NOMO-1 (cell line): ENCODE data around the gene C20orf202.

Experiments used
- DNase-seq, 2 experiments: peaks; one replicate each; lab custom pipeline; 2025; ENCODE audit not compliant: unreplicated experiment in 2 of 2; lab: John Stamatoyannopoulos, UW

Gene C20orf202

DNA sequence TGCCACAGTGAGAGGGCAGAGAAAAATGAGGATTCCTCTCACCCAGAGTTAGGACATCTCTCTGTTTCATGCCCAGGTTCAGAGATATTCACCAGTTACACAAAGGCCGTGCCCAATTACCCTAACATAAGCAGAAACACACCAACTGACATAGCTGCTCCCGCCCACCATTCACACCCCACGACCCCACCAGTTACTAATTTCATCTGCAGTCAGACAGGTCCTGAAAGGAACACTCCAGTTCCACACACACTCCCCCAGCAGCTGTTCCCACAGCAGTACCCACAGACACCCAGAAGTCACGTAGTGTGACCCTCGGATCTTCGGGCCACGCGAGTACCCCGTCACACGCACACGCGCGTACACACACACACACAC, 19.0 kb upstream of the C20orf202 start:
- DNase-seq, result no peak

DNA sequence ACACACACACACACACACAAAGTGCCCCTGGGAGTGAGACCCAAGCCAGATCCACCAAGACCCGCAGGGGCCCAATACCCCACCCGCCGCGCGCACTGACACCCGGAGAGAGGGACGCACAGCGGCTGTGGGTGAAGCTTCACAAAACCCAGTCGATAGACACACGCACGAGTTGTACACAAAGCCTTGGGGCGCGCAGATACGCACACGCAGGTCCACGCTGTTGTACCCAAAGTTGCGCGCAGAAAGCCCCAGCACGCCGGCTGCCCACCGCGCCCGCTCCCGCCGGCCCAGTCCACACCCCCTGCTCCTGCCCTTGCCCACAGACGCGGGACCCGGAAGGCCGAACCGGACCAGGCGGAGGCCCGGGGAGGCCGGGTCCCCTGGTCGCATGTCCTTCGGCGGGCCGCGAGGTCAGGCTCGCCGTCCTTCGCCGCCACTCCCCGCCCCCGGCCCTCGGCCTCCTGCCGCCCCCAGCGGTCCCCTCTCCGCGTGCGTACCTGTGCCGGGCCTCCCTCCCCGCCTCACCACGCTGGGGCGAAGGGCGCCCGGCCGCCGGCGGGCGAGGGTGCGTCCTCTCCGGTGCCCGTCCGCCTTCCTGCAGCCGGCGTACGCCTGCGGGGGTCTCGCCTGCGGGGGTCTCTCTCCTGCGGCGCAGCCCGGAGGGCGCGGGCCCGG, 18.5 kb upstream of the C20orf202 start, which contains the start of gene TMEM74B:
TMEM74B (minus strand) TSS at position 344 of the 678 bp plus-strand sequence. CDS start 1,180 bp downstream, outside the sequence.
- DNase-seq, result no peak

DNA sequence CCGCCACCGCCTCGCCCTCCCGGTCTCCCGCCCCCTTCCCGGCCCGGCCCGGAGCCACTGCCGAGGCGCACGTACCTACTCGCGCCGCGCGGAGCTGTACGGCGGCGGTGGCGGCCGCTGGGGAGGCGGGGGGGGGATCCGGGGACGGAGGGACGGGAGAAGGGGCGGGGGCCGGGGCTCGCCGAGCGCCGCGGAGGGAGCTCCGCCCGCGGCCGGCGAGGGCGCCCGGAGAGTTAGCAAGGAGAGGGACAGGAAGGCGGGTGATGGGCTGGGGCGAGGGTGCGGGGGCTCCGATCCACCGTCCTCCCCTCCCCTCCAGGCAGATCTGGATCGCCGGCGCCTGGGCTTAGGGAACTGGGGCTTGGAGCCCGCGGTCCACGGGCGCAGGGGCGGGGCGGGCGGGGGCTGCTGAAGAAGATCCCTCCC, 17.9 kb upstream of the C20orf202 start:
- no peak for DNase-seq

DNA sequence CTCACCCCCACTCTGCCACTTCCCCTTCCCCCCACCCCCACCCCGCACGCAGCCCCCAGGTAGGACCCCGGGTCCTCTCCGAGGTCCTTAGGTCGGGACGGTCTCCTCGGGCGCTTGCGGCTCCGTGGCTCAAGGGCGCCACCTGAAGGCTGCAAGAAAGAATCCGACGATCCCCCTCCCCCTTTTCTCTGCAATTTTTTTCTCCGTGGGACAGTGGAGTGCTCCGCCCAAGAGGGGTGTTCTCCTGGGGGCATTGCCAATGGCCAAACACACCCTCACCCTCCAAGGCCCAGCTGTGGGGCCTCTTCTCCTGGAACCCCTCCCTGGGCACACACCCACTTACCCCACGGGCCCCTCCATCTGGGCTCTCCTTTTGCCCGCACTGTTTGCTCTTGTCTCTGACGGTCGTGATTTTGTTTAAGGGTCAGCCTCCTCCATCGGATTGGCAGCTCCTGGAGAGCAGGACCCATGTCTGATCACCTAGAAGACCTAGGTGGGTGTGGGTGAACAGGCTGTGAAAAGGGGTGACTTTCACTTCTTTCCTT, 17.4 kb upstream of the C20orf202 start:
- peak; percentile 36 to 40 for DNase-seq

DNA sequence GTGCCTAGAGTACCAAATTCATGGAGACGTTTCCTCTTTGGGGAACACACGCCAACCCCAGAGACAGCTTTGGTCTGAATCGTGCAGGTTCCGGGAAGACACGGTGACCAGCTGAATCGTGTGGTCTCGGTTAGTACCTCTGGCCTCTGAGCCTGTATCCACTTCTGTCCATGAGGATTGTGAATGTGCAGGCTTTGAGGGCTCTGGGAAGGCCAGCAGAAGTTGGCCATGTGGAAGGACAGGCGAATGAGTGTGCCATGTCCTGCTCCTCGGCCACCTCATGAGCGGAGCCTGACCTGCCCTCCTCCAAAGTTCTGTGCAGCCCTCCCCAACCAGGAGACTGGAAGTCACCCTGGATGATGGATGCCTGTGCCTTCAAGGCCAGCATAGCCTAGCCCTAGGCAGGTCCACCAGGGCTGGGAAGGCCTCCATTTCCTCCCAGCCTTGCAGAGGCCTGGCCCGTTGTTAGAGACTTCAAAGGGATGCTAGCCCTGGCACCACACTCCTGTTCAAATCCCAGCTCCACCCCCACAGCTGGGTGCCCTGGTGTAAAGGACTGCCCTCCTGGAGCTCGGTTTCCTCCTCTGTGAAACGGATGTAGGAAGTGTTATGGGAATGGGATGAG, 16.8 kb upstream of the C20orf202 start:
- no peak for DNase-seq

DNA sequence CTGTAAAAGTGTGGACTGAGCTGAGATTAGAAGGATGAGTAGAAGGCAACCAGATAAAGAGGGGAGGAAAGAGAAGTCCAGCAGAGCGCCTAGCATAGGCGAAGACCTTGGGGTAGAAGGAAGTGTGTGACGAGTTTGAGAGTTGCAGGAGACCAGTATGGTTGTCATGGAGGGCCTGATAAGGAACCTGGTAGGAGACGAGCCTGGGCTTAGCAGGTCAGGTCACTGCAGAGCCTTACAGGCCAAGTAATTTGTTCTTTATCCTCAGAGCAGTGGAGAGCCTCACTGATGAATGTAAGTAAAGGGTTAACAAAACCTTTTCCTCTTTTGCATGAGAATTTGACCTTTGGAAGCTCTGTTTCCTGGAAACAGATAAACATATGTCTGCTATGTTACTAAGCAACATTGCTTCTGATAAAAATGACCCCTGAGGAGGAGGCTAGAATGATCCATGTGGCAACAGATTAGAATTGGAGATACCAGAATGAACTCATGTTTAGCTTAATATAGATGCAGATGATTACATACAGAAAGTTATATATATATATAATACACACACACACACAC, 15.6 kb upstream of the C20orf202 start:
- no peak for DNase-seq

DNA sequence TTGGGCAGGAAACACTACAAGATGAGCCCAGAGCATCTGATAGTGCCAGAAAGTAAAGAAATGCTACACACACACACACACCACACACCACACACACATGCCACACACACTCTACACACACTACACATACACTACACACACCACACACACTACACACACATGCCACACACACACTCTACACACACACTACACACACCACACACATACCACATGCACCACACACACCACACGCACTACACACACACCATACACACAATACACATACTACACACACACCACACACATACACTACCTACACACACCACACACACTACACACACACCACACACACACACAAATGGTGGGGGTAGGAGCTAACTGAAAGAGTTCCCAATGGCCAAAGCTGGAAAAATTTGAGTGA, 14.9 kb upstream of the C20orf202 start:
- no peak for DNase-seq

DNA sequence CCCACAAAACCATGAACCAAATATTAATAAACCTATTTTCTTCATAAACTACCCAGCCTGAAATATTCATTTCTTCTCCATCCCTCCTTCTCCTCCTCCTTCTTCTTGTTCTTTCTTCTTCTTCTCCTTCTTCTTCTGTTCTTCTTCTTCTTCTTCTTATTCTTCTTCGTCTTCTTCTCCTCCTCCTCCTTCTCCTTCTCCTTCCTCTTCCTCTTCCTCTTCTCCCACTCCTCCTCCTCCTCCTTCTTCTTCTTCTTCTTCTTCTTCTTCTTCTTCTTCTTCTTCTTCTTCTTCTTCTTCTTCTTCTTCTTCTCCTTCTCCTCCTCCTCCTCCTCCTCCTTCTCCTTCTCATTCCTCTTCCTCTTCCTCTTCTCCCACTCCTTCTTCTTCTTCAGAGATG, 13.4 kb upstream of the C20orf202 start:
- DNase-seq, result no peak

DNA sequence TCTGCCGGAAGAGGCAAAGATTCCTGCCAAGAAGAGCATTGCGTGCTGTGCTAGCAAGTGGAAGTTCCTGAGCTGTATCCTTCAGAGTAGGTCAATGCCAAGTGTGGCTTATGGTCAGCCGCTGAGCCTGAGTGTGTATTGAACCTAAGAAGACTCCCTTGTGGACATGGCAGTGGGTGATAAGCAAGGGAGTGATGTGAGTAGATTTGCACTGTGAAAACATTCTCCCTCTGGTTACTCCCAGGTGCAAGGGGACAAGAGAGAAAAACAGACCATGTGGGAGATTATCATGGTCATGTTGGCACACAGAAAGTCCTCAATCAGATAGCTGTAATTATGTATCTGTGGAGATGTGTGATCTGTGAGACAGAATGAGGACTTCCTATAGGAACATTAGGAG, 12.4 kb upstream of the C20orf202 start:
- DNase-seq, result no peak

DNA sequence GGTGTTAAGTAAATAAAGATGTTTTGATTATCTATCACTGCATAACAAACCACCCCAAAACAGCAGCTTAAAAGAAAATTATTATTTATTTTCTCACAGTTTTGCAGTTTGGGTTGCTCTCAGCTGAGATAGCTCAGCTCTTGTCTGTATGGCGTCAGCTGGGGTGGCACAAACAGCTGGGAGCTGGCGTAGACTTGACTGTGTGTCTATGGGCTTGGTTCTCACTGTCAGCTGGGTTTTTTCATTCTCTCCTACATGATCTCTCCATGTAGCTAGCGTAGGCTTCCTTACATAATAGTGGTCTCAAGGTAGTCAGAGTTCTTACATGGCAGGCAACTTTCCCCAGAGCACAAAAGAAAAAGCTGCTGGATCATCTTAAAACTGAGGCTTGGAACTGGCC, 12.0 kb upstream of the C20orf202 start:
- no peak for DNase-seq

DNA sequence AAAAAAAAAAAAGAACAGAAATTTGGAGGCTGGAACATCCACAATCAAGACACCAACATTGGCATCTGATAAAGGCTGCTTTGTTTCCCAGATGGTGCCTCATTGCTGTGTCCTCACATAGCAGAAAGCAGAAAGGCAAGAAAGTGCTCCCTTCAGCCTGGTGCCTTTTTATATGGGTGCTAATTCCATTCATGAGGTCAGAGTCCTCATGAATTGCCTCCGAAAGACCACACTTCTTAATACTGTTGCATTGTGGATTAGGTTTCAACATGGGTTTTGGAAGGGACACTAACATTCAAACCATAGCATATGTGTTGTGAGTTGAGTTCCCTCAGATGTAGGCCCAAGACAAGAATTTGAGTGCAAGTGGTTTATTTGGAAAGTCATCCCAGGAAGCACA, 8.0 kb upstream of the C20orf202 start:
- DNase-seq, result no peak

DNA sequence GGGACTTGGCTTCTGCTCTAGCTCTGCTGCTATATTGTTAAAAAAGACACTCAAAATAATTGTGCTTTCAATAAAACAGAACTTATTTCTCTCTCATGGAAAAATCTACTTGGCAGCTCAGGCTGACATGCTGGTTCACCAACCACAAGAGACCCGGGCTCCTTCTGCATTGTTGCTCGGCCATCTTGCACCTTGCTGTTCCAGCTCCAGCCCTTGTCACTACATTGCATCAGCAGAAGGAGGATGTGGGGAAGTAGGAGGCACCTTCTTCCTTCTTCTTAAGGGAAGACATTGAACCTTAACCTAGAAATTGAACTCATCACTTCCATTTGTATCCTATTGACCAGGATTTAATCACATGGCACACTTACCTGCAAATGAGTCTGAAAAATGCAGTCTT, 6.6 kb upstream of the C20orf202 start:
- no peak for DNase-seq

DNA sequence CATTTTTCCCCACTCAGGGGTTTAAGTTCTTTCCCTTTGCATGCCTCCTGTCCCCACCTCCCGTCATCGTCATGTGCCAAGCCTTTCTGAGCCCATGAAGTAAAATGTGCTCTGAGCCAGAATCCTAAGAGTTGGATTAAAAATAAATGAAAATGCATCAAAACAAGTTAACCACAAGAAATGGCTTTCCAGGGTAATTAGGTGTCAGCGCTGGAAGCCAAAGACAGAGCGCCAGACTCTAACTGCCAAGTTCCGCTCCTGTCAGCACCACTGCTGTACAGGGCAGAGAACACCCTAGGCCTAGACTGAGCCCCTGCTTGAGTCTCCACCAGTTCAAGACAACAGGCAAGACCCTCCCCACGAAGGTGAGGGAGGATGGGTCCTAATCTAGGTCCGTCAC, 5.5 kb upstream of the C20orf202 start:
- DNase-seq, result no peak

DNA sequence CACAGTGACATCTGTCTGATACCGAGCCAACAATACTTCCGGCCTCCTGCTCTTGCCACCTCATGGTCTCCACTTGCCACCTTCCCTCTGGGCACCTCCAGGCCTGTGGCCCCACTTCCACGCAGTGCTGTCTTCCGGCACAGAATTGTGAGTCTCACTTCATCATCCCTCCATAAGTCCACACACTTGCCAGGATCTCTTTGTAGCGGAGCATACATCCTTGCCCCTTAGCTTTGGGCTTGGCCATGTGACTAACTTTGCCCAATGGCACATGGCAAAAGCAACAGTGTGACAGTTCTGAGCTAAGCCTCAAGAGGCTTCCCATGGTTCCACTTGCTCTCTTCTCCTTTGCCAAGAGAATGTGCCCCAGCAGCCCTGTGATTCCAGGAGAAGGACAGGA, 4.5 kb upstream of the C20orf202 start:
- no peak for DNase-seq

DNA sequence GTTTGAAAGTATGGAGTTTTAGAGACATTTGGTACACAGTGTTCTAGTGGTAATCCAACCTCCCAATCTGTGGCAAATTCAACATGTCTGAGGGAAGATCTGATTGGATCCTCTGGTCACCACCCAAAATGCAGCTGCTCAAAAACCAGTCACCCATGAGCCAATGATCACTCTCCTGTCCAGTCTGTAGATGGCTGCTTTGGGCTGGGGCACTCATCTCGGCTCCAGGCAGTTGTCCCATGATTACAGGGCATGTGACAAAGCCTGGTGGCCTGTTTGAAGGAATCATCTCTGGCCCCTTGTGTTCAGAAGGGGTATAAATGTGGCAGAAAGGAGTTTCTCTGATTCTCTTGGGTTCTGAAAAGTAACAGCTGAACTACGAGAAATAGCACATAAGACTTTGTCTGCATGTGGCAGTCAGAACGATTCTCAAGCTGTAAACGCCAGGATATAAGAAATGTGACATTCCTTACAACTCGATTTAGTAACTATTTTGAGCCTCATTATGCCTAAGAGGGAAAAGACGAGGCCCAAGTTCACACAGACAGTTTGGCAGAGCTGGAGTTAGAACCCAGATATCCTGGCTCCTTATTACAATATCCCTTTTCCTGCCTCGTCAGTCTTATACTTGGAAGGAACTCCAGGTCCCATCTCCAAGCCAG, 3.9 kb upstream of the C20orf202 start:
- DNase-seq, result no peak

DNA sequence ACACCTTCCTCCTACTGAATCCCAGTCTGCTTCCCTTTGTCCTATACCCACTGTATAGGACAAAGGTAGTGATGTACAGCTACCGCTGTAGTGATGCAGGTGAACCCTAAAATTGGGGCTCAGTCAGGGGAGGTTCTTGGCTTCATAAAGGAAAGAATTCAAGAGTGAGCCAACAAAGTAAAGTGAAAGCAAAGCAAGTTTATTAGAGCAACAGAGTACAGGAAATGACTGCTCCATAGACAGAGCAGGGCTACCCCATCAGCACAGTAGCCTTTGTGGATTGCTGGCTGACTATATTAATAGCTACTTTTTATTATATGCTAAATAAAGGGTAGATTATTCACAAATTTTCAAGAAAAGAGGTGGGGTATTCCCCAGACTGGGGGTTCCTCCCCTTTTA, 3.3 kb upstream of the C20orf202 start:
- DNase-seq, result no peak

DNA sequence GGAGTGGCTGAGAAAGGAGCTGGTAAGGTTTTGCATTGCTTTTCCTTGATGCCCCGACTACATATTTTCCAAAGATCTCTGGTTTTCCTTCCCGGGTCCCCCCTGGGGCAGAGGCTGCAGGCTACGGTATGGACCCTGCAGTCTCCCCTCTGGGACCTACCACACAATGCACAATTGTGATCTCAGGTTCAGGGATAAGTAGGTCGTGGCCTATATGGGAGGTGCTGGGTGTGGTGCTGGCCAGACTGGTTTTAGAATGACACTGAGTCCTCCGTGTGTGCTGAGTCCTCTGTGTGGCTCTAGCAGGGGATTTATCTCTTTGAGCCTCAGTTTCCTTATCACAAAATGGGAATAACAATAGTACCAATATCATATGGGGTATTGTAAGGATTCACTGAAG, 376 bp downstream of the C20orf202 start:
- no peak for DNase-seq

DNA sequence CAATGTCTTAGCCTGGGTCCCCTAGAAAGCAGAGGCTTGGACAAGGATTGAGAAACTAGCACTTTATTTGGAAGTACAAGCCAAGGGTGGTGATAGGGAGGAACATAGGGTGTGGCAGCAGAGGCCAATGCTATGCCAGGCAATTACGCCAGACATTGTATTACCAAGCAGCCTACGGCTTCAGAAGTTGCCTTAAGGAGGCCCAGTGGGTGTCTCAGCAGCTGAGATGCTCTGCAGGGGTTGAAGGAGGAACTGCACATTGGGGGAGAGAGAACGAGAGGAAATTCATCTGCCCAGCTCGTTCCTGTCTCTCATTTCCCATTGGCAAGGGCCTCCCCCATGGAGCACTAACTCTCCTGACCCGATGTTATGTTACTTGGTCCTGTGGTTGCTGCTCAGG, 859 bp downstream of the C20orf202 start:
- DNase-seq, result no peak

DNA sequence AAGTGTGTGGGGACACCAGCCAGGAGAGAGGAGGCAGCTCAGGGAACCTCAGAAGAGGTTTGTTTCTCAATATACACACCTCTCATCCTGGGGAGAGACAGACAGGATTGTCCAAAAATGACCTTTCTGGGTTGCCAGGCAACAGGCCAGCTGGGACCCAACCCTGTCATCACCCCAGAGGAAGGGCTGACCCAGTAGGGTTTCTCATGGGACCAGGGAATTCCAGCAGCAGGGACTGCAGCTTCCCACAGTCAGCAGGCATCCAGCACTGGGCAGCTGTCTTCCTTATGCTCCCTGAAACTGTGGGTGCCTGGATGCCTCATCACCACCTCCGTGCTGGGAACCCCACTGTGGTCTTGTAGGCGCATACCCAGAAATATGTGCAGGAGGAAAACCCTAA, 1.3 kb downstream of the C20orf202 start:
- no peak for DNase-seq

DNA sequence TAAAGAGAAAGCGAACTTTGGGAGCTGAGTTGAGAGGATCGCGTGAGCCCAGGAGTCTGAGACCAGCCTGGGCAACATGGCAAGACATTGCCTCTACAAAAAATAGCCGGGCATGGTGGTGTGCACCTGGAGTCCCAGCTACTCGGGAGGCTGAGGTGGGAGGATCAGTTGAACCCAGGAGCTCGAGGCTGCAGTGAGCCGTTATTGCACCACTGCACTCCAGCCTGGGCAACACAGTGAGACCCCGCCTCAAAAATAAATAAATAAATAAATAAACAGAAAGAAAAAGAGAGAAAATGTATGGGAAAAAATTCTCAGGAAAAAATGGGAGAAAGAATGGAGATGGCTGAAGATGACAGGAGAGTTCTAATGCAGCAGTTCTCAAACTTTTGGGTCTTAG, 2.5 kb downstream of the C20orf202 start:
- no peak for DNase-seq

DNA sequence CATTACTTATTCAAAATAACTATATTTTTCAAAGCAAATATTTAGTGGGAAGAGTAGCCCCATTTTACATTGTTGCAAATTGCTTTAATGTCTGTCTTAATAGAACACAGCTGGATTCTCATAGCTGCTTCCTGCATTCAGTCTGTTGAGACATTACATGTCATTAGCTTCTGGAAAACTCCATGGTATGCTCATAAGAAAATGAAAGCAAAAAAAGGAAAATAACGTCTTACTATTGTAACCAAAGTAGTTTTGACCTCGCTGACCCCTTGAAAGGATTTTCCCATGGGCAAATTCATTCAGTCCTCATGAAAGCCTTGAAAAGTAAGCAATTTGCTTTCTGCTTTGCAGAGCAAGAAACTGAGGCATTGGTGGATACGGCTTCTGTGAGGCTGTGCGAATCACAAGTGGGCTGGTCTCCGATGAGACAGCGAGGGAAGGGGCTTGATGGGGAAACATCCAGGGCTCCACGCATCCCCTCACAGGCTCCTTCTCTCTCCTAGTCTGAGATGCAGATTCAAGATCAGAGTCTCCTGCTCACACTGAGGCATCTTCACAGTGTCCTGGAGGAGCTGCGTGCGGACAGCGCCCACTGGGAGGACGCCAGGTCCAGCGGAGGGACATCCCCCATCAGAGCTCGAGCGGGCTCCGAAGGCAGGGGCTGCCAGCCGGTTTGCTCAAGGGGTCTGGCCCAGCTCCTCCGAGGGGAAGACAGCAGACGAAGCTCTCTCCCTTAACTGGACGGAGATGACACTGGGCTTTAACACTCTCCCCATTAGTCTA, 3.3 kb downstream of the C20orf202 start:
- DNase-seq, result no peak
